ENCODE results near the gene MSMB. TPM values are rescaled to one million over a fixed set of nuclear protein-coding genes. Genes with fewer than 3 reads are reported as not detected.
"Not testable (repeated sequence)": the region's sequence is repeated elsewhere in the genome, so short reads cannot be mapped to it uniquely, and the experiment has no call there.

Gene MSMB
- total RNA-seq, 4 donors from 2014 or later = not detected

GRCh38 chr10:46091828-46092523 lies 45.9 kb upstream of the MSMB start:
- Histone ChIP-seq H3K9me3 (no peaks in the 10 kb centered on the region), H3K4me1 (no peaks in the 10 kb centered on the region), H3K27me3 (no peaks in the 10 kb centered on the region), H3K36me3 (no peaks in the 10 kb centered on the region), H3K4me3 (replicated peaks in 1 of 3) (no peak overlapping the region), H3K27ac (no peak overlapping the region)
- DNase-seq = no peak
- TF ChIP-seq POLR2A (IDR thresholded peaks at IDR 0.05) (no peak), CTCF (IDR thresholded peaks at IDR 0.05) (no peak)
- intact Hi-C loops (cut with DNase I) = no loop called here
- 58 to 68% methylated on average over 8 to 12 of the region's 12 CpGs for WGBS, 2 donors

- no peak for DNase-seq
- 67 to 78% methylated on average over 6 to 9 of the region's 9 CpGs for WGBS, 2 donors
- no peaks in the 10 kb centered on the region for H3K9me3 ChIP-seq
- H3K27me3 ChIP-seq = no peaks in the 10 kb centered on the region
- H3K36me3 ChIP-seq = no peaks in the 10 kb centered on the region
- TF ChIP-seq POLR2A (IDR thresholded peaks at IDR 0.05) (no peak), CTCF (IDR thresholded peaks at IDR 0.05) (no peak)
- no peak overlapping the region for H3K27ac ChIP-seq
- H3K4me3 ChIP-seq (replicated peaks in 1 of 3) = no peak overlapping the region
- H3K4me1 ChIP-seq = no peaks in the 10 kb centered on the region
- intact Hi-C loops (cut with DNase I) = no loop called here
These were observed 45.2 kb upstream of the MSMB start for GRCh38 chr10:46091080-46091827.

GRCh38 chr10:46090258-46090812 lies 44.3 kb upstream of the MSMB start:
- no peak overlapping the region for H3K4me3 ChIP-seq (replicated peaks in 1 of 3)
- DNase-seq = no peak
- no peak for TF ChIP-seq POLR2A (IDR thresholded peaks at IDR 0.05)
- no peak for TF ChIP-seq CTCF (IDR thresholded peaks at IDR 0.05)
- no peaks in the 10 kb centered on the region for H3K27me3 ChIP-seq
- H3K36me3 ChIP-seq = no peaks in the 10 kb centered on the region
- 89 to 90% methylated on average over 10 of the region's 10 CpGs for WGBS, 2 donors
- intact Hi-C loops (cut with DNase I) = no loop called here
- no peaks in the 10 kb centered on the region for H3K4me1 ChIP-seq
- H3K27ac ChIP-seq = no peak overlapping the region
- H3K9me3 ChIP-seq = no peaks in the 10 kb centered on the region

GRCh38 chr10:46087381-46087780 lies 41.3 kb upstream of the MSMB start:
- H3K27ac ChIP-seq; H3K4me3 ChIP-seq (replicated peaks in 1 of 3); H3K4me1 ChIP-seq; DNase-seq; H3K36me3 ChIP-seq; H3K9me3 ChIP-seq; H3K27me3 ChIP-seq; intact Hi-C loops (cut with DNase I): not testable (repeated sequence)
- 92 to 94% methylated on average over 11 of the region's 11 CpGs for WGBS, 2 donors

- intact Hi-C loops (cut with DNase I) = no loop called here
- TF ChIP-seq CTCF (IDR thresholded peaks at IDR 0.05) (no peak), POLR2A (IDR thresholded peaks at IDR 0.05) (no peak)
- Histone ChIP-seq H3K27me3 (no peaks in the 10 kb centered on the region), H3K36me3 (no peaks in the 10 kb centered on the region), H3K9me3 (no peaks in the 10 kb centered on the region), H3K27ac (no peak overlapping the region), H3K4me3 (replicated peaks in 1 of 3) (no peak overlapping the region), H3K4me1 (no peaks in the 10 kb centered on the region)
- WGBS, 2 donors = 66 to 69% methylated on average over 12 of the region's 12 CpGs
- no peak for DNase-seq
These were observed 38.5 kb upstream of the MSMB start for GRCh38 chr10:46084321-46085165.
